ENCODE data around the gene HTR7. TPM values are rescaled to one million over a fixed set of nuclear protein-coding genes. Genes with fewer than 3 reads are reported as not detected.

Gene HTR7
- total and polyA plus RNA-seq, 2 experiments from 2014 or later, result 0.65 to 1.2 TPM

DNA sequence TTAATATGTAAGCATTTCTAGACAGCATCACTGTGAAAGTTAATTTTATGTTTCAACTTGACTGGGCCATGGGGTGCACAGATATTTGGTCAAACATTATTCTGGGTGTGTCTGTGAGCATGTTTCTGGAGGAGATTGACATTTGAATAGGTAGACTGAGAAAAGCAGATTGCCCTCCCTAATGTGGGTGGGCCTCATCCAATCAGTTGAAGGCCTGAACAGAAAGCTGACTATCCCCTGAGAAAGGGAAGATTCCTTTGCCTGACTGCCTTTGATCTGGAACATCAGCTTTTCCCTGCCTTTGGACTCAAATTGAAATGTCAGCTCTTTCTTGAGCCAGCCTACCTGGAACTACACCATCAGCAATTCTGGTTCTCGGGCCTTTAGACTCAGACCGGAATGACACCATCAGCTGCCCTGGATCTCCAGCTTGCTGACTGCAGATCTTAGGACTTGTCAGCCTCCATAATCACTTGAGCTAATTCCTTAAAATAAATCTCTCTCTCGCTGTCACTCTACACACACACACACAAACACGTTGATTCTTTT is 8.3 kb upstream of the HTR7 start:
- Histone ChIP-seq H3F3A (ENCODE audit: insufficient read depth) (no peaks in the 10 kb centered on the region), H3K4me1 (ENCODE audit: insufficient read depth) (no peaks in the 10 kb centered on the region), H3K9me3 (ENCODE audit: low read depth) (no peaks in the 10 kb centered on the region), H3K4me3 (no peak overlapping the region), H3K9me2 (ENCODE audit: insufficient read depth) (no peaks in the 10 kb centered on the region), H4K20me1 (ENCODE audit: insufficient read depth) (no peaks in the 10 kb centered on the region), H3K79me2 (ENCODE audit: insufficient read depth) (no peaks in the 10 kb centered on the region), H3K9ac (no peak overlapping the region), H3K27ac (no peak overlapping the region), H3K4me2 (ENCODE audit: unreplicated experiment) (no peak overlapping the region), H2AFZ (no peak overlapping the region), H3K27me3 (replicated peaks; ENCODE audit: insufficient read depth) (no peaks in the 10 kb centered on the region), H3K36me3 (ENCODE audit: low read depth) (no peaks in the 10 kb centered on the region)
- in situ Hi-C loops (cut with MboI), result no loop called here
- no peak for DNase-seq
- 49 to 60% methylated on average over 4 of the region's 4 CpGs for WGBS, 2 experiments (ENCODE audit: low coverage in 1 of 2, low lambda C conversion rate in 2 of 2, missing lambda C conversion rate in 2 of 2)
- TF ChIP-seq EZH2 (IDR thresholded peaks at IDR 0.05; ENCODE audit: insufficient read depth, poor library complexity, severe bottlenecking) (no peak), EZH2phosphoT487 (IDR thresholded peaks at IDR 0.05; ENCODE audit: insufficient read depth, low read depth) (no peak)

DNA sequence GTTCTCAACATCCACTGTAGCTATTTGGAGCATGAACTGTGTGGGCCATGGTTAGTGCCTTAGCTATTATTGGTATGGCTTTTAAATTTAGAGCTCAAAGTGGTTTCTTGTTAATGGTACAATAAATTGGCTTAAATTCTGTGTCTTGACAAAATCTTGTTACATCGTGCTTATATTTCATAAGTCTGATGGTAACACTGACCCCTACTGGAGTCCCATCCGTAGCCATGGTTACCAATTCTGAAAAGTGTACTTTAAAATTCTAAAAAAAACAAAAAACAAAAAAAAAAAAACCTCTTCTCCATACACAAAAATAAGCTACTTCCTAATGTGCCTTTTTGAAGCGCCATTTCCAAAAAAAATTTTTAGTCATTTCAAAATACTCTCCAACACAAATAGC is 7.6 kb upstream of the HTR7 start:
- H3K27me3 ChIP-seq (replicated peaks; ENCODE audit: insufficient read depth), result no peaks in the 10 kb centered on the region
- no peaks in the 10 kb centered on the region for H3F3A ChIP-seq (ENCODE audit: insufficient read depth)
- H3K36me3 ChIP-seq (ENCODE audit: low read depth), result no peaks in the 10 kb centered on the region
- no peak overlapping the region for H2AFZ ChIP-seq
- H3K9me2 ChIP-seq (ENCODE audit: insufficient read depth), result no peaks in the 10 kb centered on the region
- DNase-seq, result peak; percentile 69
- in situ Hi-C loops (cut with MboI), result no loop called here
- H3K79me2 ChIP-seq (ENCODE audit: insufficient read depth), result no peaks in the 10 kb centered on the region
- no peaks in the 10 kb centered on the region for H4K20me1 ChIP-seq (ENCODE audit: insufficient read depth)
- H3K4me2 ChIP-seq (ENCODE audit: unreplicated experiment), result no peak overlapping the region
- no peak overlapping the region for H3K4me3 ChIP-seq
- no peaks in the 10 kb centered on the region for H3K9me3 ChIP-seq (ENCODE audit: low read depth)
- no peak overlapping the region for H3K27ac ChIP-seq
- TF ChIP-seq EZH2 (IDR thresholded peaks at IDR 0.05; ENCODE audit: insufficient read depth, poor library complexity, severe bottlenecking) (no peak), EZH2phosphoT487 (IDR thresholded peaks at IDR 0.05; ENCODE audit: insufficient read depth, low read depth) (no peak)
- 33 to 34% methylated on average over 3 of the region's 3 CpGs for WGBS, 2 experiments (ENCODE audit: low coverage in 1 of 2, low lambda C conversion rate in 2 of 2, missing lambda C conversion rate in 2 of 2)
- no peaks in the 10 kb centered on the region for H3K4me1 ChIP-seq (ENCODE audit: insufficient read depth)
- H3K9ac ChIP-seq, result no peak overlapping the region

DNA sequence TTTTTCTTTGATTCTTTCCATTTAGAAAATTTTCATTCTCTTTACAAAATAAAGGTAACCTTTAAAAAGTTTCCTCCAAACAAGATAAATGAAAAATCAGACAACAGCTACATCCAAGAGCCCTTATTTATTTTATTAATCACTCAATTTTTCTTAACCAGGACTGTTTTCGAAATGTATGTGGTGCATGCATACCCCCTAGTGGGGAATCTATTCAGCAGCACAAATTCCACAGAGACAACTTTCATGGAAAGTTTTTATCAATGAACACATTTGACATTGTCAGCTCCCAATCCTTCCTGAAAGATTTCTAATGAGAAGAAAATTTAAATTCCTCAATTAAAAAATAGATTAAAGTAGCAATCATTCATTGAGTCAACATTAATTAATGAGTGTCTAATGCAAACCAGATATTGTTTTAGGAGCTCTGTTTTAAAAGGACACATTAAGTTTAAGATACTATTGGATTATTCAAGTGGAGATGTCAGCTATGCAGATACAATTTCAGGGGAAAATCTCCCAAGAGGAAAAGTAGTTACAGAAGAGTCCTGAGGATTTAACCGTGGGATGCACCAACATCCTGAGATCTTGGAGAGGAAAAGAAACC is 5.2 kb upstream of the HTR7 start:
- H3K9me2 ChIP-seq (ENCODE audit: insufficient read depth), result no peaks in the 10 kb centered on the region
- no peak for TF ChIP-seq EZH2 (IDR thresholded peaks at IDR 0.05; ENCODE audit: insufficient read depth, poor library complexity, severe bottlenecking)
- TF ChIP-seq EZH2phosphoT487 (IDR thresholded peaks at IDR 0.05; ENCODE audit: insufficient read depth, low read depth), result no peak
- no peak overlapping the region for H3K27ac ChIP-seq
- peaks cover 21% of the 10 kb centered on the region for H3K4me1 ChIP-seq (ENCODE audit: insufficient read depth)
- H3K9me3 ChIP-seq (ENCODE audit: low read depth), result no peaks in the 10 kb centered on the region
- in situ Hi-C loops (cut with MboI), result no loop called here
- H4K20me1 ChIP-seq (ENCODE audit: insufficient read depth), result no peaks in the 10 kb centered on the region
- DNase-seq, result peak; percentile 72
- no peaks in the 10 kb centered on the region for H3K79me2 ChIP-seq (ENCODE audit: insufficient read depth)
- H3K9ac ChIP-seq, result no peak overlapping the region
- no peaks in the 10 kb centered on the region for H3K27me3 ChIP-seq (replicated peaks; ENCODE audit: insufficient read depth)
- peaks cover 18% of the 10 kb centered on the region for H3F3A ChIP-seq (ENCODE audit: insufficient read depth)
- H2AFZ ChIP-seq, result no peak overlapping the region
- 23 to 26% methylated on average over 2 of the region's 2 CpGs for WGBS, 2 experiments (ENCODE audit: low coverage in 1 of 2, low lambda C conversion rate in 2 of 2, missing lambda C conversion rate in 2 of 2)
- no peak overlapping the region for H3K4me2 ChIP-seq (ENCODE audit: unreplicated experiment)
- no peak overlapping the region for H3K4me3 ChIP-seq
- H3K36me3 ChIP-seq (ENCODE audit: low read depth), result no peaks in the 10 kb centered on the region

DNA sequence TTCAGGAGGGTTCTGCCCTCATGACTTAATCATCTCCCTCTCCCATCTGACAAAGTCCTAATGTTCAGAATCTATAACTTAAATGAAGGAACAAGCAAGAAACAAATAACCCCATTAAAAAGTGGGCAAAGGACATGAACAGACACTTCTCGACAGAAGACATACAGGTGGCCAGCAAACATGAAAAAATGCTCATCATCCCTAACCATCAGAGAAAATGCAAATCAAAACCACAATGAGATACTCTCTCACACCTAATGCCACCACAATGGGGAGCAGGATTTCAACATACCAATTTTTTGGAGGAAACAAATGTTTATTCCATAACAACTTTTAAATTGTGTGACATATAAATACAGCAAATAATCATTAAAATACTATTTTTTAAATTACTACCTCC is 3.0 kb upstream of the HTR7 start:
- 33 to 55% methylated on average over 1 of the region's 1 CpG for WGBS, 2 experiments (ENCODE audit: low coverage in 1 of 2, low lambda C conversion rate in 2 of 2, missing lambda C conversion rate in 2 of 2)
- Histone ChIP-seq H3K4me2 (ENCODE audit: unreplicated experiment) (no peak overlapping the region), H3K27me3 (replicated peaks; ENCODE audit: insufficient read depth) (0 out of 2 replicates have a peak, but pooled peaks cover 2% of the 10 kb centered on the region), H3K4me1 (ENCODE audit: insufficient read depth) (peaks cover 21% of the 10 kb centered on the region), H2AFZ (no peak overlapping the region), H4K20me1 (ENCODE audit: insufficient read depth) (no peaks in the 10 kb centered on the region), H3K4me3 (no peak overlapping the region), H3F3A (ENCODE audit: insufficient read depth) (peaks cover 18% of the 10 kb centered on the region), H3K36me3 (ENCODE audit: low read depth) (no peaks in the 10 kb centered on the region), H3K9me3 (ENCODE audit: low read depth) (no peaks in the 10 kb centered on the region), H3K27ac (no peak overlapping the region), H3K9me2 (ENCODE audit: insufficient read depth) (no peaks in the 10 kb centered on the region), H3K79me2 (ENCODE audit: insufficient read depth) (no peaks in the 10 kb centered on the region), H3K9ac (no peak overlapping the region)
- in situ Hi-C loops (cut with MboI), result no loop called here
- TF ChIP-seq EZH2phosphoT487 (IDR thresholded peaks at IDR 0.05; ENCODE audit: insufficient read depth, low read depth), result no peak
- TF ChIP-seq EZH2 (IDR thresholded peaks at IDR 0.05; ENCODE audit: insufficient read depth, poor library complexity, severe bottlenecking), result no peak
- DNase-seq, result no peak
